H9 (cell line): ENCODE data around the gene GALNS. TPM values are rescaled to one million over a fixed set of nuclear protein-coding genes. Genes with fewer than 3 reads are reported as not detected.
A peak's percentile ranks its signal among the peaks of the same experiment; 100 is the strongest.

Experiments used
- DNase-seq: peaks from one replicate; pipeline ENCODE4 v3.0.0-alpha.2; 2017
- H2AFZ ChIP-seq: one replicate; pipeline ENCODE4 v1.6.1; 2013; ENCODE audit warnings: mild to moderate bottlenecking, low read length, control low read depth, moderate library complexity
- H2AK5ac ChIP-seq: 2 replicates; pipeline ENCODE4 v1.6.1; 2013; ENCODE audit warnings: low read length, control low read depth, mixed read lengths; ENCODE audit not compliant: insufficient read length
- H2BK120ac ChIP-seq: one replicate; pipeline ENCODE4 v1.6.1; 2013; ENCODE audit warnings: low read depth, mild to moderate bottlenecking, low read length, control low read depth, inconsistent platforms; ENCODE audit not compliant: poor library complexity, severe bottlenecking
- H2BK12ac ChIP-seq: 2 replicates; pipeline ENCODE4 v1.6.1; 2013; ENCODE audit warnings: low read length, control low read depth, mixed read lengths, low read depth; ENCODE audit not compliant: insufficient read length
- H2BK15ac ChIP-seq: 2 replicates; pipeline ENCODE4 v1.6.1; 2013; ENCODE audit warnings: low read depth, low read length, control low read depth
- H2BK20ac ChIP-seq: one replicate; pipeline ENCODE4 v1.6.1; 2013; ENCODE audit warnings: low read depth, mild to moderate bottlenecking, low read length, control low read depth, inconsistent platforms; ENCODE audit not compliant: poor library complexity, severe bottlenecking
- H2BK5ac ChIP-seq: 2 replicates; pipeline ENCODE4 v1.6.1; 2013; ENCODE audit warnings: low read length, control low read depth, mixed read lengths; ENCODE audit not compliant: insufficient read length
- H3K14ac ChIP-seq: 2 replicates; pipeline ENCODE4 v1.6.1; 2013; ENCODE audit warnings: low read length, control low read depth; ENCODE audit not compliant: insufficient read depth
- H3K18ac ChIP-seq: 2 replicates; pipeline ENCODE4 v1.6.1; 2013; ENCODE audit warnings: low read depth, mild to moderate bottlenecking, mixed read lengths, low read length, control low read depth; ENCODE audit not compliant: insufficient read length
- H3K23ac ChIP-seq: 2 replicates; pipeline ENCODE4 v1.6.1; 2013; ENCODE audit warnings: low read length, control low read depth, mixed read lengths, low read depth; ENCODE audit not compliant: insufficient read length
- H3K23me2 ChIP-seq: 2 replicates; pipeline ENCODE4 v1.6.1; 2013; ENCODE audit warnings: low read depth, mild to moderate bottlenecking, mixed read lengths, low read length, control low read depth; ENCODE audit not compliant: insufficient read length, poor library complexity, severe bottlenecking
- H3K27ac ChIP-seq: 2 replicates; pipeline ENCODE4 v1.5.1; 2013; ENCODE audit warnings: low read length, control low read depth, mixed read lengths, low read depth; ENCODE audit not compliant: insufficient read length
- H3K27me3 ChIP-seq: 2 replicates; pipeline ENCODE4 v1.6.1; 2013; ENCODE audit warnings: low read length, control low read depth, inconsistent platforms; ENCODE audit not compliant: insufficient read depth
- H3K4ac ChIP-seq: 2 replicates; pipeline ENCODE4 v1.6.1; 2013; ENCODE audit warnings: low read depth, mild to moderate bottlenecking, control low read depth, inconsistent platforms, low read length, moderate library complexity
- H3K4me1 ChIP-seq: 2 replicates; pipeline ENCODE4 v1.6.1; 2013; ENCODE audit warnings: low read length, control low read depth, inconsistent platforms; ENCODE audit not compliant: insufficient read depth
- H3K4me2 ChIP-seq: 2 replicates; pipeline ENCODE4 v1.6.1; 2013; ENCODE audit warnings: low read length, control low read depth, mixed read lengths; ENCODE audit not compliant: insufficient read length, insufficient read depth
- H3K56ac ChIP-seq: 2 replicates; pipeline ENCODE4 v1.6.1; 2013; ENCODE audit warnings: low read depth, mild to moderate bottlenecking, mixed read lengths, low read length, control low read depth; ENCODE audit not compliant: insufficient read length
- H3K79me1 ChIP-seq: 2 replicates; pipeline ENCODE4 v1.6.1; 2013; ENCODE audit warnings: low read depth, mild to moderate bottlenecking, moderate library complexity, low read length, control low read depth, inconsistent platforms; ENCODE audit not compliant: insufficient read depth, poor library complexity, severe bottlenecking
- H3K79me2 ChIP-seq: 2 replicates; pipeline ENCODE4 v1.6.1; 2013; ENCODE audit warnings: low read length, control low read depth, inconsistent platforms; ENCODE audit not compliant: insufficient read depth
- H3K9ac ChIP-seq: 2 replicates; pipeline ENCODE4 v1.6.1; 2013; ENCODE audit warnings: low read length, control low read depth, mixed read lengths; ENCODE audit not compliant: insufficient read length; ENCODE audit errors: extremely low read depth
- H3K9me3 ChIP-seq: one replicate; pipeline ENCODE4 v1.6.1; 2013; ENCODE audit warnings: low read depth, low read length, inconsistent platforms; ENCODE audit not compliant: control insufficient read depth
- H3T11ph ChIP-seq: one replicate; pipeline ENCODE4 v1.6.1; 2013; ENCODE audit warnings: mild to moderate bottlenecking, low read length, control low read depth, inconsistent platforms
- H4K20me1 ChIP-seq: one replicate; pipeline ENCODE4 v1.6.1; 2013; ENCODE audit not compliant: control insufficient read depth, insufficient read length, insufficient read depth
- H4K5ac ChIP-seq: 2 replicates; pipeline ENCODE4 v1.6.1; 2013; ENCODE audit warnings: low read depth, mild to moderate bottlenecking, mixed read lengths, low read length, control low read depth; ENCODE audit not compliant: insufficient read length
- H4K8ac ChIP-seq: replicated peaks from 2 replicates; pipeline ENCODE4 v1.6.1; 2013; ENCODE audit warnings: low read length, control low read depth, mixed read lengths, low read depth; ENCODE audit not compliant: insufficient read length
- H4K91ac ChIP-seq: 2 replicates; pipeline ENCODE4 v1.6.1; 2013; ENCODE audit warnings: low read depth, mild to moderate bottlenecking, moderate library complexity, mixed read lengths, low read length, control low read depth; ENCODE audit not compliant: insufficient read length
- H3K27ac Mint-ChIP-seq, 3 experiments: 2 replicates in 2 of 3; 3 replicates in 1 of 3; pipeline ENCODE4 v1.8.0; 2020 to 2021; ENCODE audit warnings: mixed read lengths in 3 of 3, mild to moderate bottlenecking in 1 of 3, moderate library complexity in 1 of 3
- H3K27me3 Mint-ChIP-seq: 2 replicates; pipeline ENCODE4 v1.8.0; 2021; ENCODE audit warnings: low read depth, mild to moderate bottlenecking, moderate library complexity, mixed read lengths
- H3K36me3 Mint-ChIP-seq, 3 experiments: 2 replicates in 2 of 3; 3 replicates in 1 of 3; pipeline ENCODE4 v1.8.0; 2020 to 2021; ENCODE audit warnings: low read depth in 3 of 3, mixed read lengths in 3 of 3; ENCODE audit not compliant: insufficient read depth in 1 of 3
- H3K4me1 Mint-ChIP-seq, 2 experiments: 2 replicates each; pipeline ENCODE4 v1.8.0; 2020; ENCODE audit warnings: mixed read lengths in 2 of 2
- H3K4me3 Mint-ChIP-seq, 2 experiments: 2 replicates in 1 of 2; 3 replicates in 1 of 2; pipeline ENCODE4 v1.8.0; 2020 to 2021; ENCODE audit warnings: mild to moderate bottlenecking in 2 of 2, mixed read lengths in 2 of 2, moderate library complexity in 1 of 2
- H3K9me3 Mint-ChIP-seq, 2 experiments: 2 replicates in 1 of 2; 3 replicates in 1 of 2; pipeline ENCODE4 v1.8.0; 2020; ENCODE audit warnings: mild to moderate bottlenecking in 2 of 2, mixed read lengths in 2 of 2, moderate library complexity in 1 of 2
- CTCF ChIP-seq: fragments of 200-600 bp; sonication (generic); conservative IDR thresholded peaks from 3 replicates; pipeline ENCODE4 v1.8.0; 2021; ENCODE audit warnings: antibody characterized with exemption, mild to moderate bottlenecking
- WGBS: extraction: QIAGEN DNeasy Blood & Tissue Kit; methylation state at CpG from one replicate; pipeline ENCODE4 v1.1.7; 2013; ENCODE audit warnings: missing lambda C conversion rate, low lambda C conversion rate, mixed read lengths; ENCODE audit not compliant: insufficient read length; ENCODE audit errors: extremely low coverage; 5-methylcytosine and 5-hydroxymethylcytosine counted together
- total RNA-seq: library from RNA; stranded (reverse); gene quantifications from 2 replicates; pipeline ENCODE4 v1.2.1, GENCODE V29; 2021

The GALNS gene
- total RNA-seq, 1 experiment from 2014 or later, result 20.3 TPM

DNA sequence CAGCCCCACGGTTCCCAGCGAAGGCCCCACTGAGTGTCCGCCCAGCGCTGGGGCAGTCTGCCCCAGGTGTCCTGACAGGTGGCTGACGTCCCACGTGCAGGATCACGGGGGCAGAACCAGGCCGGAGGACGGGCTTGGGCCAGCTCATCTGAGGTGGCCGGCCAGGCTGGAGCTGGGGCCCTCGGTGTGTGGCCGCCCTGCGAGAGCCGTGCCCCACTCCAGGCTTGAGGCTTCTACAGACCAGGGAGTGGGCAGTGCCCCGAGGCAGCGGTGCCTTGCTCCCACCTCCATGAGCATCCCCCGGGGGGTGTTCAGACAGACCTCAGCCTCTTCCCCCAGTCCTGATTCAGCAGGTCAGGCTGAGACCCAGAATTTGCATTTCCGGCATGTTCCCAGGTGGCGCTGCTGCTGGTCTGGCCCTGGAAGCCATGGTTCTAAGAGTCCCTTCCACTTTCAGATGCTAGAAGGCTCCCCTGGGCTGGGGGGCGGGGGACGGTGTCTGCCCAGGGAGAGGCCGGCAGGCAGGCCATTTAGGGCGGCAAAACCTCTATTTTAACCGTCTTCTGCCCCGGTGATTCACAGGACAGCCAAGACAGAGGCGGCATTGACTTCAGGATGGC, 45.1 kb upstream of the GALNS start:
- Mint-ChIP-seq H3K9me3 (no peaks in the 10 kb centered on the region), H3K27ac (no peak overlapping the region), H3K36me3 (no peaks in the 10 kb centered on the region), H3K27me3 (no peaks in the 10 kb centered on the region), H3K4me1 (peaks cover 6 to 15% of the 10 kb centered on the region in 2 experiments; a peak in 3 of 4 replicates), H3K4me3 (no peak overlapping the region)
- DNase-seq, result peak; percentile 60
- Histone ChIP-seq H4K91ac (no peak overlapping the region), H3K4ac (no peak overlapping the region), H3K4me2 (no peak overlapping the region), H3K79me1 (no peaks in the 10 kb centered on the region), H2BK12ac (no peak overlapping the region), H3K23me2 (no peaks in the 10 kb centered on the region), H3K9me3 (no peaks in the 10 kb centered on the region), H3K4me1 (no peaks in the 10 kb centered on the region), H2BK20ac (no peak overlapping the region), H2BK15ac (no peak overlapping the region), H4K8ac (no peak overlapping the region), H4K5ac (no peak overlapping the region), H3K9ac (no peak overlapping the region), H3T11ph (no peak overlapping the region), H3K56ac (no peak overlapping the region), H3K27ac (no peak overlapping the region), H2AFZ (no peak overlapping the region), H3K23ac (no peak overlapping the region), H3K27me3 (no peaks in the 10 kb centered on the region), H3K79me2 (no peaks in the 10 kb centered on the region), H2BK120ac (no peak overlapping the region), H4K20me1 (no peaks in the 10 kb centered on the region), H2BK5ac (no peak overlapping the region), H3K14ac (no peak overlapping the region; the same call in 1 of the 2 replicates), H3K18ac (no peak overlapping the region), H2AK5ac (no peak overlapping the region)
- no peak for TF ChIP-seq CTCF
- no CpG with 5 or more reads among the region's 26 CpGs for WGBS
